PFSK-1 (cell line): ENCODE results near the gene TENT4A.

Experiments used
- FOXP2 ChIP-seq: optimal IDR thresholded peaks from 2 replicates; pipeline ENCODE3; 2011; ENCODE audit warnings: borderline replicate concordance, control low read depth, inconsistent platforms; ENCODE audit not compliant: insufficient read depth; ENCODE audit errors: extremely low read length, extremely low read depth
- POLR2AphosphoS5 ChIP-seq: IDR thresholded peaks from 2 replicates; pipeline ENCODE4 v1.6.1; 2012; ENCODE audit warnings: low read depth, mild to moderate bottlenecking, control low read depth, low read length, moderate library complexity
- SIN3A ChIP-seq: IDR thresholded peaks from 2 replicates; pipeline ENCODE4 v1.6.1; 2012; ENCODE audit warnings: mild to moderate bottlenecking, low read length, moderate library complexity, borderline replicate concordance; ENCODE audit not compliant: insufficient read depth
- TAF1 ChIP-seq: IDR thresholded peaks from 2 replicates; pipeline ENCODE4 v1.6.1; 2012; ENCODE audit warnings: low read length, control low read depth, borderline replicate concordance; ENCODE audit not compliant: insufficient read depth
- TF ChIP-seq, protein P1 (sequence below), 2 experiments: IDR thresholded peaks; 2 replicates each; pipeline versions ENCODE4 v1.6.1 to v1.8.0; 2011 to 2012; ENCODE audit warnings: low read depth in 2 of 2, low read length in 2 of 2, control low read depth in 1 of 2, inconsistent platforms in 1 of 2, mild to moderate bottlenecking in 1 of 2, moderate library complexity in 1 of 2; ENCODE audit not compliant: insufficient read depth in 1 of 2

TENT4A gene

GRCh38 chr5:6723122-6723815 lies 10.0 kb downstream of the TENT4A start:
- TF ChIP-seq SIN3A = no peak
- no peak for TF ChIP-seq POLR2AphosphoS5
- TF ChIP-seq, protein P1, sequence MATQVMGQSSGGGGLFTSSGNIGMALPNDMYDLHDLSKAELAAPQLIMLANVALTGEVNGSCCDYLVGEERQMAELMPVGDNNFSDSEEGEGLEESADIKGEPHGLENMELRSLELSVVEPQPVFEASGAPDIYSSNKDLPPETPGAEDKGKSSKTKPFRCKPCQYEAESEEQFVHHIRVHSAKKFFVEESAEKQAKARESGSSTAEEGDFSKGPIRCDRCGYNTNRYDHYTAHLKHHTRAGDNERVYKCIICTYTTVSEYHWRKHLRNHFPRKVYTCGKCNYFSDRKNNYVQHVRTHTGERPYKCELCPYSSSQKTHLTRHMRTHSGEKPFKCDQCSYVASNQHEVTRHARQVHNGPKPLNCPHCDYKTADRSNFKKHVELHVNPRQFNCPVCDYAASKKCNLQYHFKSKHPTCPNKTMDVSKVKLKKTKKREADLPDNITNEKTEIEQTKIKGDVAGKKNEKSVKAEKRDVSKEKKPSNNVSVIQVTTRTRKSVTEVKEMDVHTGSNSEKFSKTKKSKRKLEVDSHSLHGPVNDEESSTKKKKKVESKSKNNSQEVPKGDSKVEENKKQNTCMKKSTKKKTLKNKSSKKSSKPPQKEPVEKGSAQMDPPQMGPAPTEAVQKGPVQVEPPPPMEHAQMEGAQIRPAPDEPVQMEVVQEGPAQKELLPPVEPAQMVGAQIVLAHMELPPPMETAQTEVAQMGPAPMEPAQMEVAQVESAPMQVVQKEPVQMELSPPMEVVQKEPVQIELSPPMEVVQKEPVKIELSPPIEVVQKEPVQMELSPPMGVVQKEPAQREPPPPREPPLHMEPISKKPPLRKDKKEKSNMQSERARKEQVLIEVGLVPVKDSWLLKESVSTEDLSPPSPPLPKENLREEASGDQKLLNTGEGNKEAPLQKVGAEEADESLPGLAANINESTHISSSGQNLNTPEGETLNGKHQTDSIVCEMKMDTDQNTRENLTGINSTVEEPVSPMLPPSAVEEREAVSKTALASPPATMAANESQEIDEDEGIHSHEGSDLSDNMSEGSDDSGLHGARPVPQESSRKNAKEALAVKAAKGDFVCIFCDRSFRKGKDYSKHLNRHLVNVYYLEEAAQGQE (IDR thresholded peaks at IDR 0.05; ENCODE audit: insufficient read depth in 1 of 2, low read depth in 2 of 2, low read length in 2 of 2) = no peak

DNA sequence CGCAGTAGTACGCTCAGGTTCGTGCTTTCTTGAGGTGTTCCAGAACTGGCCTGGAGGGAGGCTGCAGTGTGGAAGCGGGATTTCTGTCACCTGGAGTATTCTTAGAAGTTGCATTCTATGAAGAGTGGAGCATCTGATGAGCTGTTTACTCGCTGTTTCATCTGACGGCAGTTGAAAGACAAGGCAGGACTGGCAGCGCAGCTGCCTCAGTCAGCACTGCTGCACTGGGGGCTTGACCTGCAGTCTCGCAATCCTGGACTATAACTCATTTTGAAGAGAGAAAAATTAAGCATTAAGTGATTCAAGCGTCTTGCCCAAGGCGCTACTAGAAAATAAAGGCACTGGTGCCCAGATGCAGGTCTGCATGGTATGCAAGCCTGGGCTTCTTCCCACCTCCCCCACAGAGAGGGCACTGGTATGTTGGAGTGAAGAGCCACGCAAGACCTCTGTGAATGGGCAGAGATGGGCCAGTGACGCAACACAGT lies 10.6 kb downstream of the TENT4A start:
- TF ChIP-seq, protein P1 (IDR thresholded peaks at IDR 0.05; ENCODE audit: insufficient read depth in 1 of 2, low read depth in 2 of 2, low read length in 2 of 2) = no peak
- no peak for TF ChIP-seq FOXP2
- TF ChIP-seq POLR2AphosphoS5 = no peak
- TF ChIP-seq TAF1 = no peak
- no peak for TF ChIP-seq SIN3A

- TF ChIP-seq POLR2AphosphoS5 (no peak), SIN3A (no peak), FOXP2 (no peak), TAF1 (no peak)
- TF ChIP-seq, protein P1 (IDR thresholded peaks at IDR 0.05; ENCODE audit: insufficient read depth in 1 of 2, low read depth in 2 of 2, low read length in 2 of 2) = no peak
Observed at GRCh38 chr5:6724321-6724929, 11.2 kb downstream of the TENT4A start.

DNA sequence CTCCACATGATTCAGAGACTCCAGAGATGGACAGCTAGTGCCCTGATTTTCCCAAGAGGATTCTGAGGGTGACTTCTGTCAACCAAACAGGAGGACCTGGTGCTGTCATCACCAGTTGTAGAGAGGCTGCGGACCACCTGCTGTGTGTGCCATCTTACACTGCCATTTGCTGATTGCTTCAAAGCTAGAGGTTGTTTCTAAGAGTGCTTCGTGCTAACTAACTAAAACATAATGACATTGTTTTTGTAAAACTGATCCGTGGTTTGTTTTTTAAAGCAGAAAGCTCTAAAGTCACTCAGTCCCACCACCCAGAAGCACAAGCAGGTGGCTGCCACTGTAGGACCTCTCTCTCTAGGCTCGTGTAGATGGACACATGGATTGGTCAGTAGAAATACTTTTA lies 12.2 kb downstream of the TENT4A start:
- TF ChIP-seq TAF1 (no peak), SIN3A (no peak), POLR2AphosphoS5 (no peak), FOXP2 (no peak)
- TF ChIP-seq, protein P1 (IDR thresholded peaks at IDR 0.05; ENCODE audit: insufficient read depth in 1 of 2, low read depth in 2 of 2, low read length in 2 of 2) = no peak
